GM21786 (cell line): Measurements from ENCODE around the gene MIB1.
A peak's percentile ranks its signal among the peaks of the same experiment; 100 is the strongest.

Experiments used
- ATAC-seq: cut with Tn5 transposase; IDR thresholded peaks from one replicate; pipeline ENCODE4 v1.9.1; 2021; ENCODE audit not compliant: unreplicated experiment

The MIB1 gene

GRCh38 chr18:21809725-21810124 is 69.1 kb downstream of the MIB1 start:
- ATAC-seq, result no peak

GRCh38 chr18:21815101-21815500 is 74.5 kb downstream of the MIB1 start:
- ATAC-seq, result no peak

GRCh38 chr18:21820033-21820810 is 79.6 kb downstream of the MIB1 start:
- ATAC-seq, result no peak

GRCh38 chr18:21820811-21821143 is 80.2 kb downstream of the MIB1 start:
- ATAC-seq, result no peak

GRCh38 chr18:21823848-21824247 is 83.3 kb downstream of the MIB1 start:
- ATAC-seq, result no peak

- ATAC-seq, result no peak
Observed at GRCh38 chr18:21826196-21826595, 85.6 kb downstream of the MIB1 start.

GRCh38 chr18:21826641-21827302 is 86.2 kb downstream of the MIB1 start:
- ATAC-seq, result no peak

DNA sequence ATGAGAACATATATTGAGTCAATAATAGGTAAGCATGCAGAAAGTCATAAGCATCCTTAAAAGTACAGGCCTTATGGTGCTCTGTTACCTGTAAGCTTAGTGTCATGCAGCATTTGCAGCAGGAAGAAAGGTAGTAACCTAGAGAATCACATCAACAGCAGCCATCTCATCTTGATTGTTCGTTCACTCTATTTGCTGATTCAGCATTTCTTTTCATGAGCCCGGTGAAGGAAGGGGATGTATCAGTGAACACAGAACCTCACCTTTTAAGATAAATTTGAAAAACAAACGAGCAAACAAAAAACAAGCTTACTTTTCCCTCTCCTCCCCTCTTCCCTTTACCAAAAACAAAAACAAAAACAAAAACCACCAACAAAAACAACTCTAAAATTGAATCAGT is 89.9 kb downstream of the MIB1 start:
- ATAC-seq, result no peak

DNA sequence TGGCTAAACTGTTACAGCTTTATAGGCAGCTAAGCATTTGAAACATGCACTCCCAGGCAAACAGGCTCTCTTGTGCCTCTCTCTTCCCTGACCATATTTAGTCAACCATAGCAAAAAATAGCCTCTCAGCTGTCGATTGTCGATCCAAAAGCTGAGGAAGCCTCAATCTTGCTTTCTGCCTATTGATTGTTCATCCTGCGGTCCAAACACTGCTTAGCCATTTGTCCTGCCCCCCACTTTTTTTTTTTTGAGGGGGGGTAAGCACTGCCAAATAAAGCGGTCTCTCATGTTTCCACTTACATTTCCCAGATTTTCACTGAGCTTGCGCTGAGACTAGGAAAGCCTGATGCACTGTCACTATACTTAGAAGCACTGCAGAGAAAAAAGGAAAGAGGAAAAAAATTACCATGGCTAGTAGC is 90.8 kb downstream of the MIB1 start:
- no peak for ATAC-seq

GRCh38 chr18:21833604-21834298 is 93.2 kb downstream of the MIB1 start:
- ATAC-seq, result no peak

DNA sequence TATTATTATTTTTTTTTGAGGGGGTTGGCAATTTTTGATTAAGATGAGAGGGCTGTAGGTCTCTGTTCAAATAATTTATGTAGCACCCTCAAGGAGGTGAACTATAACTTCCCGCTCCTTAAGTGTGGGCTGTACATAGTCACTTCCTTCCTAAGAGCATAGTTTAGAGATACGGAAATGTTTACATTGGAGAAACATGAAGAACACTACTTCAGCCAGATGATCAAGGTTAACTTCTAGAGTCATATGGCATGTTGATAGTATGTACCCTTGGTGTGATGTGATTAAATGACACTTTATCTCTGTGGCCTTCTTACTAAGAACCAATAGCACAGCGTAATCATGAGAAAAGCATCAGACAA is 93.7 kb downstream of the MIB1 start:
- no peak for ATAC-seq

DNA sequence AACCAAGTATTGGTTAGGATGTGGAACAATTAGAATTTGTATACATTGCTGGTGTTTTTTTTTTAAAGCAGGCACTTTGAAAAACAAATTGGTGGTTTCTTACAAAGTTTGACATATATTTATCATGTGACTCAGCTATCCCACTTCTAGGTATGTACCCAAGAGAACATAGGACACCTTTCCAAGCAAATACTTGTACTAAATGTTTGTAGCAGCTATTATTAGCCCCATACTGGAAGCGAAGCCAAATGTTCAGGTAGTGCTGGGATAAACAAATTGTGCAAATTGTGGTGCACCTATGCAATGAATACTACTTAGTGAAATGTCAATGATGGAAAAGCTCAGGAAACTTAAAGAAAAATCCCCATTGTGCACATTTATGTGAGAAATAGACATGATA is 101.0 kb downstream of the MIB1 start:
- no peak for ATAC-seq

DNA sequence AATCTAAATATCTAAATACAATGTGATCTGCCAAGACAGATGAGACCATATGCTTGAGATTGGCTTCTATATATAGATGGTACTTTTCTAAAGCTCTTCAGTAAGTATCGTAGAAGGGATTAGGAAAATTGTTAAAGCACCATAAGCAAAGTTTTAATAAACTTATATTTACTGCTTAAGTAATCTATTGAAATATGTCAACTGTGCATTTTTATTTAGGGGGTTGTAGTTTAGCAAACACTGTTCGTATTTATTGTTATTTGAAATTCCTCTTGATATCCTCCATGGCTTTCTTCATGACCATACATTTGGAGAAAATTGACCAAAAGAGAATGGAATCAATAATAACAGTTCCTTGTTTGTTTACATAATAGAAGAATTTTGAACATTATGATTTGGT is 102.7 kb downstream of the MIB1 start:
- ATAC-seq, result no peak

DNA sequence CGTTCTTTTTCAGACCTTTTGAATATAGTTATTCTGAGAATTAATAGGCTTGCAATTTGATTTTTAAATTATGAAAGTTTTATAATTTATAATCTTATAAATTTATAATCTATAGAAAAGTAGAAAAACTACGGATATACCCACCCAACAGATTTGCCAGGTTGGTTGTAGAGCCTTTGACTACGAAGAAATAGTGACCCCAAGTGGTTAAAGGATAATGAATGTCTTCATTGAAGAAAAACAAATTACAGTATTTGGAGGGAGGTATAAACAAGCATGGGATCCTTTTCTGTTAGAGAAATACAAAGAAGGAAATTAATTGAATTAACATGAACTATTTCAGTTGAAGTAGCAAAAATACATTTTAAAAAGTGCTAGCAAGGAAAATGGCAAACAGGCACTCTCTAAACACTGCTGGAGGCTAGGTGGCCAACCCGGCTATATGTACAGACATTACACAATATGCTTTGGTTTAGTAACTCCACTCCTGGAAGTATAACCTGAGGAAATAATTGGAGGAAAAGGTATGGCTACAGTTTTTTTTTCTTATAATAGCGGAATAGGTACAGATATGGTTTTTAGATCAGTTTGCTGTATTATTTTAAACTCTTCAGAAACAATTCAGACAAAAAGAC is 110.9 kb downstream of the MIB1 start:
- ATAC-seq, result no peak

- peak; percentile 94 for ATAC-seq
Observed at GRCh38 chr18:21853016-21853415, 112.4 kb downstream of the MIB1 start.

DNA sequence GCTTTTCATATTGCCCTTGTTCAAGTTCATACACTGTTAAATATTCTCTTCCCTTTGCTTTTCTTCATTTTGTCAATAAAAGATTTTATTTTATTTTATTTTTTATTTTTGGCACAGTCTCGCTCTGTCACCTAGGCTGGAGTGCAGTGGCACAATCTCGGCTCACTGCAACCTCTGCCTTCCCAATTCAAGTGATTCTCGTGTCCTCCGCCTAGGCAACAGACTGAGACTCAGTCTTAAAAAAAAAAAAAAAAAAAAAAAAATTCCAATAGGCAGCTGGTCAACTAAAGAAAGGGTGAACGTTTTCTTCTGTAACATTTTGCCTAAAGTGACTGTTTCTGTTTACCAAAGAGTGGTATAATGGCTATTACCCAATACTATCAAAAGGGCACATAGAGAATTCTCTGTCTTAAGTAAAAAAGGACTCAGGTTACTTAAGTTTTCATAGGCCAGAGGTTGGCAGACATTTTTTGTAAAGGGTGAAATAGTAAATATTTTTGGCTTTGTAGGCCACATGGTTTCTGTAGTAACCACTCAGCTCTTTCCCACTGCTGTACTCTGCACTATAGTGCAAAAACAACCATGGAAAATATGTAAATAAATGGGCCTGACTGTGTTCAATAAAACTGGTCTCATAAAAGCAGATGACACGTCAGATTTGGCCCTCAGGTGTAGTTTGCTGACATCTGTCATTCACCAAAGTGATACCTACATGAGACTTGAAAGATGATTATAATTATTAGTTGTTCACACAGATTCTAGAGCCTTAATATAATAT is 113.4 kb downstream of the MIB1 start:
- ATAC-seq, result no peak

- ATAC-seq, result no peak
Observed at GRCh38 chr18:21855432-21855831, 114.8 kb downstream of the MIB1 start.

DNA sequence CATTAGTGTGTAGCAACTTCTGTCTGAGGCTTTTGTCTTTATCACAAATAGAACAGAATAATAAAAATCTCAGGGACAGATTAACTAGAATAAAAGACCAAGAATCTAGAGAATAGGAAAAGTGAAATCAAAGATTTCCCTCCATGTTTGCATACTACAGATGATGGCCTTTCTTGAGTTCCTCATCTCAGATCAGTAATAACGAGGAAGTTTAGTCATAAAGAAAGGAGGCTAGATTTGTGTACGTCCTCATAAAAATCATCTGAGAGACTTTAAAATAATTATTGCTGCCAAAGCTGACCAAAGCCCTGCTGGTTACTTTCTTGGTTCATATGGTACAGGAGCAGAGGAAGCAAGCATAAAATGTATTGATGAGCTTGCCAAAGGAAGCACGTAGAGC is 117.3 kb downstream of the MIB1 start:
- ATAC-seq, result no peak

DNA sequence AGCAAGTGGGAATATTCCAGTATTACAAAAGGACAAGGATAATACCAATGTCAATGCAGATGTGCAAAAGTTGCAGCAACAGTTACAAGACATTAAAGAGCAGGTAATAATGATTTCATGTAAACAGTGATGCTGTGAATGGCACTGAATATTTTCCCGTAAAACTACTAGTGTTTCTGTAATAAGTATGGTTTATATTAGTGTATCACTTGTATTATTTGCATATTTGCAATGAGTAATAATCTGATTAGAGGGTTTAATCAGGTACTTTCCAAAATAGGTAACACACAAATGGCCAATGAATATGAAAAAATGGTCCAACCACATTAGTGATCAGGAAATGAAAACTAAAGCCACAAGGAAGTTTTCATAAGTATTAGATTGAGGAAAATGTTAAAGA is 118.0 kb downstream of the MIB1 start:
- ATAC-seq, result no peak

- ATAC-seq, result no peak
Observed at GRCh38 chr18:21864386-21864785, 123.8 kb downstream of the MIB1 start.

GRCh38 chr18:21865043-21865442 is 124.5 kb downstream of the MIB1 start:
- no peak for ATAC-seq
